Epithelial cell of esophagus (primary cell): ENCODE measurements around the gene STRADA.

Experiments
- DNase-seq: peaks from one replicate; pipeline ENCODE4 v3.0.0; 2010; ENCODE audit warnings: low read depth
- H3K4me3 ChIP-seq: 2 replicates; pipeline ENCODE4 v1.5.1; 2011; ENCODE audit warnings: mild to moderate bottlenecking, low read length, control low read depth
- TF ChIP-seq, protein P1 (sequence below): IDR thresholded peaks from 2 replicates; pipeline ENCODE4 v1.5.1; 2011; ENCODE audit warnings: low read depth, mild to moderate bottlenecking, low read length, control low read depth, inconsistent platforms; ENCODE audit not compliant: insufficient read depth; ENCODE audit errors: missing control alignments

The STRADA gene

DNA sequence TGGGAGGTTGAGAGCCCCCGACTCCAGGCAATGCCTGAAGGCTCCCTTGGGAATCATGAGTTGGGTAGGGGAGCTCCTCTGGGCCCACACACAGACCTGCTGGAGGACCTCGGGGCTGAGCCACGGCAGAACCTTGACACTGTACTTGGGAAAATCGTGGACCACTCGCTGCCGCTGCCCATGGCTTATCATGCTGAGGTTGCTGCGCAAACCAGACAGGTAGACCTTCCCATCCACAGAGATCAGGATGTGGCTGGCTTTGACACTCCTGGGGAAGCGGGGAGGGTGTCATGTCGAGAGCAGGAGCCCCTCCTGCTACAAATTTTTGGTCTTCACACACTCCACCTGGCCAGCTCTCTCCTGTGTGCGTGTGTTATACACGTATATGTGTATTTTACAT lies 34.4 kb downstream of the STRADA start:
- no peak overlapping the region for H3K4me3 ChIP-seq
- TF ChIP-seq, protein P1, sequence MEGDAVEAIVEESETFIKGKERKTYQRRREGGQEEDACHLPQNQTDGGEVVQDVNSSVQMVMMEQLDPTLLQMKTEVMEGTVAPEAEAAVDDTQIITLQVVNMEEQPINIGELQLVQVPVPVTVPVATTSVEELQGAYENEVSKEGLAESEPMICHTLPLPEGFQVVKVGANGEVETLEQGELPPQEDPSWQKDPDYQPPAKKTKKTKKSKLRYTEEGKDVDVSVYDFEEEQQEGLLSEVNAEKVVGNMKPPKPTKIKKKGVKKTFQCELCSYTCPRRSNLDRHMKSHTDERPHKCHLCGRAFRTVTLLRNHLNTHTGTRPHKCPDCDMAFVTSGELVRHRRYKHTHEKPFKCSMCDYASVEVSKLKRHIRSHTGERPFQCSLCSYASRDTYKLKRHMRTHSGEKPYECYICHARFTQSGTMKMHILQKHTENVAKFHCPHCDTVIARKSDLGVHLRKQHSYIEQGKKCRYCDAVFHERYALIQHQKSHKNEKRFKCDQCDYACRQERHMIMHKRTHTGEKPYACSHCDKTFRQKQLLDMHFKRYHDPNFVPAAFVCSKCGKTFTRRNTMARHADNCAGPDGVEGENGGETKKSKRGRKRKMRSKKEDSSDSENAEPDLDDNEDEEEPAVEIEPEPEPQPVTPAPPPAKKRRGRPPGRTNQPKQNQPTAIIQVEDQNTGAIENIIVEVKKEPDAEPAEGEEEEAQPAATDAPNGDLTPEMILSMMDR: no peak
- no peak for DNase-seq

DNA sequence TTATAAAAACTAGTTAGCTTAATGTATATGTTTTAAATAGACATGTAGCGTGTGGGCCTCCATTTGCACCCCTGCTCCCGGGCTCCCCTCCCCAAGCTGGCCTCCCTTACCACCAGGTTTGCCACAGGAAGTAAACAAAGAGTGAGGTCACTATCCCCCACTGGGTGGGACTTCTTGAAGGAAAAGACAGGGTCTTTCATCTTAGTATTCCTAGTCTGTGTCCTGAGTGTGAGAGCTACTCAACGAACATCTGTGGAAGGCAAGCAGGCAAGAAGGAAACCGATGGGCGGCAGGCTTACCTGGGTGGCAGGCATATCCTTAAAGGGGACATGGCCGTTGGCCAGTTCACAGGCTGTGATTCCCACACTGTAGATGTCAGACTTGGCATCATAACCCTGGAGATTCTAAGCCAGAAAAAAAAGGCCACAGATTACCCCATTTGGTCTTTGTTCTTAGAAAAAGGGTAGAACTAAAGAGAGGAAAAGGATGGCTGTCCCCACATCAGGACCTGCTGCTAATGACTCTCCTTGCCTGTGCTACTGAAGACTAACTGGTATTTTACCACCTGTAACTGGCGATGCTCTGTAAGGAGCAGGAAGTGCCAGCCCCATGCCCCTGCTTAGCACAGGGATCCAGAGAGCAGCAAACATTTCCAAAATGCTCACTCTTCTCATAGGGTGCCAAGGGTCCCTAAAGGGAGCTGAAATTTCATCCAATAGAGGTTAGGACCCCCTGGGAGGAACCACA lies 35.1 kb downstream of the STRADA start:
- DNase-seq: no peak
- no peak overlapping the region for H3K4me3 ChIP-seq
- TF ChIP-seq, protein P1: no peak

DNA sequence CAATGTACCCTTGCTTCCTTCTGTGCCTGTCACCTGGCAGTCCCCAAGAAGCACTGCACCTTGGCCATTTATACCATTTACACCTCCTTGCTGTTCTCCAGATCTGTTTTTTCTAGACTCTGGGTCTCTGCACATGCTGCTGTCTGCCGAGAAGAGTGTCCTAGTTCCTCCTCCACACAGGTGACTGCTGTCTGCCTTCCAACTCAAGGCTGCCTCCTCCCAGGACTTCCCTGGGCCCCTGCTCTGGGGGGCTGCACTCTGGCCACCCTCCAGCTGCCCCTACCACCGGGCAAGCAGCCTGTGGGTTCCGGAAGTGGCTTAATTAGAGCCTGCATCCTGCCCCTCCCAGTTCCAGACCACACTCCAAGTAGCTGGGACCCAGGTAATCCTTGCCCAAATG lies 35.9 kb downstream of the STRADA start:
- TF ChIP-seq, protein P1: no peak
- no peak overlapping the region for H3K4me3 ChIP-seq
- DNase-seq: no peak

DNA sequence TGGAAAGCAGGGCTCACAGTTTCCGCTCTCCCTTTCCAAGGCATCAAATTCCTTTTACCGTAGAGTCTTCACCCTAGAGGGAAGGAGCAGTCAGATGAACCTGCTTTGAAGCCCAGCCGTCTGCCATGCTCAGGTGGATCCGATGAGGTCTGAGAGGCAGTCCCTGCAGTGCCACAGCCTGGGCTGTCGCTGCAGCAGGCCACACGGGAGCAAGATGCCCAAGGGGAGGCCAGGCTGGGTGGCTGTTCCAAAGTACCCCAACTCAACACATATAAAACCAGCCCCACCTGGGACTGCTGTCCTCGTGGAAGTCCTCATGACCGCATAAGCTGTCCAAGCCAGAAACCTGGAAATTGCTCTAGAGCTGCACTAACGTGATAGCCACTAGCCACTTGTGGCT lies 36.8 kb downstream of the STRADA start:
- TF ChIP-seq, protein P1: no peak
- no peak overlapping the region for H3K4me3 ChIP-seq
- no peak for DNase-seq

DNA sequence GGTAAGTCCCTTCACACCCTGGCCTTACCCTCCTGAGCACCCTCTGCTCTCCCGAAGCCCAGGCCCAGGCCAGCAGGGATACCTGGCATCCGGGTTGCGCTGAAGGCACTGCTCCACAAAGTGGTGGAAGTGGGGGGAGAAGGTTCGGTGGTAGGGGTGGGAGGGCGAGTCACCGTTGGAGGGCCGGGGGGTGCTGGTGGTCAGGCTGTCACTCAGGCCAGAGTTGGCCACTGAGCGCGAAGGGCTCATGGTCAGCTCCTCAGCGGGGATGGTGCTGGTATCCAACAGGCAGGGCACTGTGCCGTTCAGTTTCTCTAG lies 37.4 kb downstream of the STRADA start:
- TF ChIP-seq, protein P1: no peak
- H3K4me3 ChIP-seq: no peak overlapping the region
- no peak for DNase-seq

DNA sequence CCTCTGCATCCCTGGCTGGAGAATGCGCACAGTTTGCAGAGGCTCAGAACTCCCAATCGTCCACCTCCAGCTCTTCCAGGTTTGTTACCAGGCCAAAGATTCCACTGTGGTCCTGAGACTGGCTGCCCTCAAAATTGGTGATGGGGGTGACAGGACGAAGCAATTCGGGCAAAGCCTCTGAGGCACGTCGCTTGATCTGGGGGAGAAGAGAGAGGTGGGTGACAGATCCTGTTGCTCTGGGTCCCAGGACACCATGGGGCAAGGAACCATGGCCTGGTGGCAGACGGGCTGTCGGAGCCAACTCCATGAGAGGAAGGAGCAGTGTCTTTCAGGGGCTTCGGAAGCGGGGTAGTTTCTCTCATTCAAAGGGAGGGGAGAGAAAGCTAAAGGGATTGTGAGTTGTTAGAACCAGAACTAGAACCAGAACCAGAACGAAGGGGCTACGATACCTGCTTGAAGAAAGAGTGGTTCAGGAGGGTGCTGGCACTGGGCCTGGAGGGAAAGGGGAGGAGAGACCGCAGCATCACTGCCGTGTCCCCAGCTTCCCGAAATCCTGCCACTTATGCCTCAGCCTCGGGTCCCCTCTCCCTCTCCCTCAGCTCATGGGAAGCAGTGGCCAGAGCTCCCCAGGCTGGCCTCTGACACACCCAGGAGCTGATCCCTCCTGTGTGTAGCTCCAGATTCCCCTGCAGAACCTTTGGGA lies 37.9 kb downstream of the STRADA start:
- TF ChIP-seq, protein P1: no peak
- no peak for DNase-seq
- no peak overlapping the region for H3K4me3 ChIP-seq

DNA sequence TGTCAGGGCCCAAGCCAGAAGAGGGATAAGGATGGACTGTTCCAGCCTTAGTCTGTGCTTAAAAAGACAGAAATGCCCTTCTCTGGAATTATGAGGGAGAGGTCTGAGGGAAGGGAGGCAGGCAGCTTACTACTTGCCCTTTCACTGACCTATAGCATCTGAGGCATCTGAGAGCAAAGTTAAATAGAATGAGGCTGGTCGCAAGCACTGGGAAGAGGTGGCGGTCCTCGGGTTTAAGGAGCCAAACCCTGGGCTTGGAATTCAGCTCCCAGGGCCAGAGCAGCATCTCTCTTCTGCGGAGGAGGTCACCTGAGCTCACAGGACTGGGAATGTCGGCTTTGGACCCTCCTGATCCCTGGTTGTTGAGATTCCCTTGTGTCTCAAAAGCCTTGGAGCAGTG lies 38.6 kb downstream of the STRADA start:
- no peak overlapping the region for H3K4me3 ChIP-seq
- TF ChIP-seq, protein P1: no peak
- no peak for DNase-seq
